Measurements from ENCODE around the gene DEDD2.

Gene DEDD2

DNA sequence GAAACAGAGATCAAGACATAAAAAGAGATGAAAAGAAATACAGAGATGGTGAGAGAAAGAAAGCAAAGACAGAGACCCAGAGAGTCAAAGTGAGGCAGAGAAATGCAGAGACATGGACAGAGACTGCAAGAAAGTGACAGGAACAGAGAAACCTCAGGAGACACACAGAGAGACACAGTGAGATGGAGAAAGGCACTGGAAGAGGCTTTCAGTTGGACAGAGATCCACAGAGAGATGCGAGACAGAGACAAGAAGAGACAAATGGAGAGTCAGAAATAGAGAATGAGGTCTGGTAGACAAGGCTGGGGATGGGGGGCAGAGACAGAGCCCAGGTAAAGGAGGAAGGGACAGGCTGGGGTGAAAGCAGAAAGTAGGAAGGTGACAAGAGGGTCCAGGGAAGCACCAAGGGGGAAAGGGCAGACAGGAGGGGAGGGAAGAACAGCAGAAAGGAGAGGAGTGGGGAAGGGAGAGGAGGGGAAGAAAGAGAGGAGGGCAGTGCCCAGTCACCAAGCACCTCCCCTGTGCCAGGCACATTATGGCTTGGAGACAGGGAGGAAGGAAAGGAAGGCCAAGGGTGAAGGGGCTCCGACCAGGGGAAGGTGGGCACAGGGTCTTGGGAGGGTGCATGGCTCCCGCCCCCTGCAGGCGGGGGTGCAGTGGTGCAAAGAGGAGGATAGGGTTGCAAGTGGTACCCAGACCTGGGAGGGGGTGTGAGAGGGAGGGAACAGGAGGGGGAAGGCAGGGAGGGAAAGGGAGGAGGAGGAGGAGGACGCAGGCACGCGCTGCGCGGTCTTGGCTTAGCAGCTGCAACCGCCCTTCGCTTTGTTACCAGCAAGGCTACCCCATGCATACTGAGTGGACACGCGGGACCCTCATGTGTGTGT is 38.4 kb downstream of the DEDD2 start:
- no peak for DNase-seq (ENCODE audit: low read depth)
- no peak overlapping the region for H3K4me3 ChIP-seq (replicated peaks; ENCODE audit: low read depth, low read length)
- TF ChIP-seq CTCF (IDR thresholded peaks at IDR 0.05; ENCODE audit: low read length, missing control alignments), result peak; percentile 42

GRCh38 chr19:42177686-42178019 is 39.8 kb downstream of the DEDD2 start:
- no peak for DNase-seq (ENCODE audit: low read depth)
- no peak overlapping the region for H3K4me3 ChIP-seq (replicated peaks; ENCODE audit: low read depth, low read length)
- TF ChIP-seq CTCF (IDR thresholded peaks at IDR 0.05; ENCODE audit: low read length, missing control alignments), result no peak

DNA sequence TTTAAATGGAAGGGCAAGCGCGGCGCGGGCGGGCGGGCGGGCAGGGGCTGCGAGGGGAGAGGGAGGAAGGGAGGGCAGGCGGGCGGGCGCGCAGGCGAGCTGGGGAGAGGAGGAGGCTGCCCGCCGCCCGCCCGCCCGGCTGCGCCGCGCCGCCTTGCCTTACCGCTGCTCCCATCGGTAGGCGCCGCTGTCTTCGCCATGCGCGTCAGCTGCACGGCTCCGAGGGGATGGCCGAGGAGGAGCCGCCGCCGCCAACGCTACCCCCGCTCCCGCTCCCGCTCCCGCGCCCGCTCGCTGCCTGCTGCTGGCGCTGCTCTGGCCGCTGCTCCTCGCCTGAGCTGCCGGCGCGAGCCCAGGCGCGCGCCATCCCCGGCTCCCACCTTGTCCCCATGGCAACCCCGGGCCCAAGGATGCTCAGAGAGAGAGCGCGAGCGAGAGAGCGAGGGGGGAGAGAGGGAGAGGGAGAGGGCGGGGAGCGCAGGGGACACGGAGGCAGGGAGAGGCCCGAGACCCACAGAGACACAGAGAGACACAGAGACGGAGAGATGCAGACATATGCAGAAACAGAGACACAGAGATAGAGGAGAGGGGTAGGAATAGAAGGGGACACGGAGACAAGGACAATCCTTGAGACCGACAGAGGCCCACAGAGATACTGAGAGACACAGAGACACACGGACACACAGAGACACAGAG is 40.3 kb downstream of the DEDD2 start:
- TF ChIP-seq CTCF (IDR thresholded peaks at IDR 0.05; ENCODE audit: low read length, missing control alignments), result peak; percentile 19
- peak overlapping the region; percentile 54 for H3K4me3 ChIP-seq (replicated peaks; ENCODE audit: low read depth, low read length)
- DNase-seq (ENCODE audit: low read depth), result peak; percentile 72

GRCh38 chr19:42176649-42176989 is 40.9 kb downstream of the DEDD2 start:
- DNase-seq (ENCODE audit: low read depth), result no peak
- no peak for TF ChIP-seq CTCF (IDR thresholded peaks at IDR 0.05; ENCODE audit: low read length, missing control alignments)

GRCh38 chr19:42175952-42176648 is 41.4 kb downstream of the DEDD2 start:
- no peak for TF ChIP-seq CTCF (IDR thresholded peaks at IDR 0.05; ENCODE audit: low read length, missing control alignments)
- peak; percentile 23 for DNase-seq (ENCODE audit: low read depth)
- peak overlapping the region; percentile 54 for H3K4me3 ChIP-seq (replicated peaks; ENCODE audit: low read depth, low read length)

More at GRCh38 chr19:42176649-42176989, 40.9 kb downstream of the DEDD2 start:
- H3K4me3 ChIP-seq (replicated peaks; ENCODE audit: low read depth, low read length), result peak overlapping the region; percentile 54

- no peak for DNase-seq (ENCODE audit: low read depth)
- H3K4me3 ChIP-seq (replicated peaks; ENCODE audit: low read depth, low read length), result no peak overlapping the region
- TF ChIP-seq CTCF (IDR thresholded peaks at IDR 0.05; ENCODE audit: low read length, missing control alignments), result no peak
These were observed 42.3 kb downstream of the DEDD2 start for GRCh38 chr19:42174958-42175734.

Measured in fibroblast of pulmonary artery (primary cell).